GM18502 (cell line): ENCODE results near the gene LDLR.
"Not testable (repeated sequence)": the region's sequence is repeated elsewhere in the genome, so short reads cannot be mapped to it uniquely, and the experiment has no call there.

Source experiments
- ATAC-seq: cut with Tn5 transposase; IDR thresholded peaks from one replicate; pipeline ENCODE4 v1.9.1; 2021; ENCODE audit warnings: mild to moderate bottlenecking; ENCODE audit not compliant: unreplicated experiment, poor library complexity

The LDLR gene

GRCh38 chr19:11069561-11069960 is 19.7 kb upstream of the LDLR start:
- ATAC-seq = no peak

- no peak for ATAC-seq
These were observed 19.1 kb upstream of the LDLR start for GRCh38 chr19:11070123-11070522.

- no peak for ATAC-seq
These were observed 15.7 kb upstream of the LDLR start for GRCh38 chr19:11073568-11073967.

- not testable (repeated sequence) for ATAC-seq
These were observed 12.5 kb upstream of the LDLR start for GRCh38 chr19:11076792-11077191.

- ATAC-seq = no peak
These were observed 10.4 kb upstream of the LDLR start for GRCh38 chr19:11078893-11079292.

- ATAC-seq = no peak
These were observed 9.3 kb upstream of the LDLR start for GRCh38 chr19:11079999-11080398.

- no peak for ATAC-seq
These were observed 1.3 kb upstream of the LDLR start for GRCh38 chr19:11087870-11088505.

GRCh38 chr19:11088506-11089253 is 583 bp upstream of the LDLR start:
- no peak for ATAC-seq

GRCh38 chr19:11090014-11090263 is 676 bp downstream of the LDLR start:
- peak; percentile 17 for ATAC-seq

- ATAC-seq = peak; percentile 74
These were observed 1.2 kb downstream of the LDLR start for GRCh38 chr19:11090264-11090996.

- no peak for ATAC-seq
These were observed 1.9 kb downstream of the LDLR start for GRCh38 chr19:11090997-11091702.

- no peak for ATAC-seq
These were observed 2.5 kb downstream of the LDLR start for GRCh38 chr19:11091703-11092153.

- ATAC-seq = no peak
These were observed 2.9 kb downstream of the LDLR start for GRCh38 chr19:11092181-11092538.

GRCh38 chr19:11093689-11094238 is 4.5 kb downstream of the LDLR start:
- ATAC-seq = no peak

- ATAC-seq = no peak
These were observed 5.2 kb downstream of the LDLR start for GRCh38 chr19:11094520-11094894.

GRCh38 chr19:11096210-11096841 is 7.1 kb downstream of the LDLR start:
- ATAC-seq = peak; percentile 51

- ATAC-seq = not testable (repeated sequence)
These were observed 8.1 kb downstream of the LDLR start for GRCh38 chr19:11097367-11097766.

- no peak for ATAC-seq
These were observed 9.1 kb downstream of the LDLR start for GRCh38 chr19:11098327-11098726.

GRCh38 chr19:11098861-11099260 is 9.6 kb downstream of the LDLR start:
- ATAC-seq = no peak

- no peak for ATAC-seq
These were observed 10.8 kb downstream of the LDLR start for GRCh38 chr19:11100049-11100448.
